Activated B cell treated with CpG ODN at 0.5 μM for 24 hours (primary cell): ENCODE measurements around the gene GGT5. TPM values are rescaled to one million over a fixed set of nuclear protein-coding genes. Genes with fewer than 3 reads are reported as not detected.

Experiments
- ATAC-seq: fragments of 200-7000 bp; cut with Tn5 transposase; one replicate; pipeline ENCODE4 v1.10.0; 2021; ENCODE audit warnings: low read depth, mild to moderate bottlenecking, moderate library complexity
- CTCF ChIA-PET: fragments of 350-600 bp; sonication (Branson Sonifier 250); formaldehyde crosslinking; loops from one replicate; lab custom pipeline; 2021; ENCODE audit warnings: antibody characterized with exemption; lab: Charles Lee
- POLR2A ChIA-PET: fragments of 350-600 bp; sonication (Branson Sonifier 250); formaldehyde crosslinking; loops from one replicate; lab custom pipeline; 2021; ENCODE audit warnings: antibody characterized with exemption; lab: Charles Lee
- DNase-seq: peaks from one replicate; pipeline ENCODE4 v3.0.0; 2022
- H3K27ac Mint-ChIP-seq: one replicate; pipeline ENCODE4 v1.8.0; 2020; ENCODE audit warnings: mixed read lengths
- H3K27me3 Mint-ChIP-seq: one replicate; pipeline ENCODE4 v1.8.0; 2021; ENCODE audit warnings: mixed read lengths
- H3K36me3 Mint-ChIP-seq: one replicate; pipeline ENCODE4 v1.8.0; 2021; ENCODE audit warnings: low read depth, mixed read lengths
- H3K4me1 Mint-ChIP-seq: one replicate; pipeline ENCODE4 v1.8.0; 2021; ENCODE audit warnings: mixed read lengths
- H3K4me3 Mint-ChIP-seq: one replicate; pipeline ENCODE4 v1.8.0; 2020; ENCODE audit warnings: mild to moderate bottlenecking, mixed read lengths
- H3K9me3 Mint-ChIP-seq: one replicate; pipeline ENCODE4 v1.8.0; 2020; ENCODE audit warnings: mixed read lengths
- intact Hi-C: fragments of 100-400 bp; cut with micrococcal nuclease; formaldehyde crosslinking; loops from one replicate; pipeline ENCODE4 v1.15.1; 2024
- total RNA-seq: library from RNA; stranded (reverse); gene quantifications from 2 replicates; pipeline ENCODE4 v1.2.3, GENCODE V29; 2022
- TF ChIP-seq, protein P1 (sequence below): fragments of 200-600 bp; IDR thresholded peaks from one replicate; pipeline ENCODE4 v1.8.0; 2022; ENCODE audit warnings: antibody characterized with exemption, mild to moderate bottlenecking

GGT5 gene
- total RNA-seq, 1 donor from 2014 or later: not detected

DNA sequence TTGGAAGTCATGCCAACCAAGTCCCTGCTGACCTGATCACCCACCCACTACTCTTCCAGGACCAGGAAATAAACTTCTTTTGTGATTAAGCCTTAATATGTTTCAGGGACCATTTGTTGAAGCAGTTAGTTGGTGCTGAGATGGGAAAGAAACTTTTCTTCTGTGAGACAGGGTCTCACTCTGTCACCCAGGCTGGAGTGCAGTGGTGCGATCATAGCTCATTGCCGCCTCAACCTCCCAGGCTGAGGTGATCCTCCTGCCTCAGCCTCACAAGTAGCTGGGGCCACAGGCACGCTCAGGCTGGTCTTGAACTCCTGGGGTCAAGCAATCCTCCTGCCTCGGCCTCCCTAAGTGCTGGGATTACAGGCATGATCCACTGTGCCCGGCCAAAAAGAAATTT lies 53.0 kb downstream of the GGT5 start:
- Mint-ChIP-seq H3K36me3 (no peaks in the 10 kb centered on the region), H3K27me3 (peaks cover 3% of the 10 kb centered on the region), H3K27ac (no peak overlapping the region), H3K9me3 (no peaks in the 10 kb centered on the region), H3K4me3 (no peak overlapping the region), H3K4me1 (no peaks in the 10 kb centered on the region)
- no peak for DNase-seq
- ATAC-seq: no peak
- TF ChIP-seq, protein P1, sequence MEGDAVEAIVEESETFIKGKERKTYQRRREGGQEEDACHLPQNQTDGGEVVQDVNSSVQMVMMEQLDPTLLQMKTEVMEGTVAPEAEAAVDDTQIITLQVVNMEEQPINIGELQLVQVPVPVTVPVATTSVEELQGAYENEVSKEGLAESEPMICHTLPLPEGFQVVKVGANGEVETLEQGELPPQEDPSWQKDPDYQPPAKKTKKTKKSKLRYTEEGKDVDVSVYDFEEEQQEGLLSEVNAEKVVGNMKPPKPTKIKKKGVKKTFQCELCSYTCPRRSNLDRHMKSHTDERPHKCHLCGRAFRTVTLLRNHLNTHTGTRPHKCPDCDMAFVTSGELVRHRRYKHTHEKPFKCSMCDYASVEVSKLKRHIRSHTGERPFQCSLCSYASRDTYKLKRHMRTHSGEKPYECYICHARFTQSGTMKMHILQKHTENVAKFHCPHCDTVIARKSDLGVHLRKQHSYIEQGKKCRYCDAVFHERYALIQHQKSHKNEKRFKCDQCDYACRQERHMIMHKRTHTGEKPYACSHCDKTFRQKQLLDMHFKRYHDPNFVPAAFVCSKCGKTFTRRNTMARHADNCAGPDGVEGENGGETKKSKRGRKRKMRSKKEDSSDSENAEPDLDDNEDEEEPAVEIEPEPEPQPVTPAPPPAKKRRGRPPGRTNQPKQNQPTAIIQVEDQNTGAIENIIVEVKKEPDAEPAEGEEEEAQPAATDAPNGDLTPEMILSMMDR: no peak
- POLR2A ChIA-PET: no interaction called here
- CTCF ChIA-PET: no interaction called here
- intact Hi-C loops: no loop called here

DNA sequence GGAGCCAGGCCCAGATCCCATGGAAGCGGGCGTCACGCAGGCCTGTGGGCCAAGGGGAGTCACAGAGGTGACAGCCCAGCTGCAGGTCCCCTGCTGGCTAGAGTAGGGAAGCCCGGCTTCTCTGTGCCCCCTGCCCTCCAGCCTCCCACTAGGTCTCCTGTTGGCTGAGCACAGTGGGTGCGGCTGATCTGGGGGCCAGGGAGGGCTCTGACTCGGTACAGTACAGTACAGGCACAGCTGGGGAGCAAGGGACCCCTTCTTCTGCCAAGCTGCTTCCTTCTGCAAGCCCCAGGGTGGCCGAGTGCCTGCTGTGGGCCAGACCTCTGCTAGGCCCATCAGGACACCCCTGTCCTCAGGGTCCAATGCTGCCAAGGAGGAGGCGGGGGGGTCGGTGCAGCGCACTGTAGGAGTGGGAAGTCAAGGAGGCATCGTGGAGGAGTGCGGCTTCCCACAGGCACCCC lies 53.5 kb downstream of the GGT5 start:
- Mint-ChIP-seq H3K27me3 (peaks cover 3% of the 10 kb centered on the region), H3K4me3 (no peak overlapping the region), H3K4me1 (no peaks in the 10 kb centered on the region), H3K36me3 (no peaks in the 10 kb centered on the region), H3K27ac (no peak overlapping the region), H3K9me3 (no peaks in the 10 kb centered on the region)
- DNase-seq (peak; percentile 13), ATAC-seq (no peak)
- intact Hi-C loops: no loop called here
- CTCF ChIA-PET: no interaction called here
- POLR2A ChIA-PET: no interaction called here
- TF ChIP-seq, protein P1: no peak

DNA sequence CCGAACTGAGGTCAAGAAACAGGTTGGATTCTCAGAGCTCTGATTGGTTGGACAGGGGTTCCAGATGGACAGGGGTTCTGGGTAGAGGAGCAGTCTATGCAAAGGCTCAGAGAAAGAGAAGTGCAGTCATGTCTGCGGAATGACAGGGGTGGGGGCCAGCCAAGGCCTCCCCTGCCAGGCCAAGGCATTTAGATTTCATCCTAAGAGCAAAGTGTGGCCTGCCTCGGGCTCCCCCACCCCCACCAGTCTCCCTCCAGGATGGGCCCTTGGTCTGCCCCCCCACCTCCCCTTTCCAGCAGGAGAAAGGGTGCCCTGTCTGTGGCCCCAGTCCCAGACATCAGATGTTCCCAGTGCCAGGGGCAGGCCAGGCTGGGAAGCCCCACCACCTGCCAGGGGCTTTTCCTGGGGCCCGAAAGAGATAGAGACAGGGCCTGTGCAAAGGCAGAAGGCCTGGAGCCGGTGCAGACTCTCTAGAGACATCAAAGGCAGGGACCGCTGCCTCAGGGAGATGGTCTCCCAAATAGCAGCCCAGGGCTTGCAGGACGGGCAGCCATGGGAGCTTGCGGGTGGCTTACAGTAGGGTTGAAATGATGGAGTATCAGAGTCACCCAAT lies 54.2 kb downstream of the GGT5 start:
- DNase-seq (no peak), ATAC-seq (no peak)
- Mint-ChIP-seq H3K4me1 (no peaks in the 10 kb centered on the region), H3K27ac (no peak overlapping the region), H3K27me3 (peaks cover 3% of the 10 kb centered on the region), H3K9me3 (no peaks in the 10 kb centered on the region), H3K4me3 (no peak overlapping the region), H3K36me3 (no peaks in the 10 kb centered on the region)
- intact Hi-C loops: no loop called here
- CTCF ChIA-PET: interaction anchor here (0.6 to 1.6 kb wide), 3 partner anchors 40 to 57 kb away, joined by 3 to 9 read pairs (median 5); no protein-coding TSS in a partner anchor
- TF ChIP-seq, protein P1: no peak
- POLR2A ChIA-PET: no interaction called here

DNA sequence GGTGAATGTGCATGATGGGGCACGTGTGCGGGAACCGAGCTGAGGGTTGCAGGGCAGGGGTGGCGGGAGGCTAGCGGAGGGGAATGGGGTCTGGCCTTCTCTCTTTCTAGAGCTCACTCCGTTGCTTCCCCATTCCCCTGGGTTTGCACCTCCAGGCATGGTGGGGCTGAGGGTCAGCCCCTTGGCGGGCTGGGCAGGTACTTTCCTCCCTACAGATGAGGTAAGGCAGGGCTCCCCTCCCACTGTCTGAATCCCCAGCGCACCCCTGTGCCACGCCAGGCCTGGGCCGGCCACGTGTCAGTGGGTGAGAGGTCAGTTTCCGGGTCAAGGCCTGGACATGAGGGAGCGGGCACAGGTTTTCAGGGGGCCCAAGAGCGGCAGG lies 54.7 kb downstream of the GGT5 start:
- Mint-ChIP-seq H3K4me3 (no peak overlapping the region), H3K36me3 (no peaks in the 10 kb centered on the region), H3K27me3 (peaks cover 3% of the 10 kb centered on the region), H3K4me1 (no peaks in the 10 kb centered on the region), H3K9me3 (no peaks in the 10 kb centered on the region), H3K27ac (no peak overlapping the region)
- intact Hi-C loops: no loop called here
- CTCF ChIA-PET: interaction anchor here (0.6 to 1.6 kb wide), 5 partner anchors 41 to 181 kb away, joined by 3 to 9 read pairs (median 3); no protein-coding TSS in a partner anchor
- TF ChIP-seq, protein P1: no peak
- DNase-seq (peak; percentile 10), ATAC-seq (no peak)
- POLR2A ChIA-PET: no interaction called here

DNA sequence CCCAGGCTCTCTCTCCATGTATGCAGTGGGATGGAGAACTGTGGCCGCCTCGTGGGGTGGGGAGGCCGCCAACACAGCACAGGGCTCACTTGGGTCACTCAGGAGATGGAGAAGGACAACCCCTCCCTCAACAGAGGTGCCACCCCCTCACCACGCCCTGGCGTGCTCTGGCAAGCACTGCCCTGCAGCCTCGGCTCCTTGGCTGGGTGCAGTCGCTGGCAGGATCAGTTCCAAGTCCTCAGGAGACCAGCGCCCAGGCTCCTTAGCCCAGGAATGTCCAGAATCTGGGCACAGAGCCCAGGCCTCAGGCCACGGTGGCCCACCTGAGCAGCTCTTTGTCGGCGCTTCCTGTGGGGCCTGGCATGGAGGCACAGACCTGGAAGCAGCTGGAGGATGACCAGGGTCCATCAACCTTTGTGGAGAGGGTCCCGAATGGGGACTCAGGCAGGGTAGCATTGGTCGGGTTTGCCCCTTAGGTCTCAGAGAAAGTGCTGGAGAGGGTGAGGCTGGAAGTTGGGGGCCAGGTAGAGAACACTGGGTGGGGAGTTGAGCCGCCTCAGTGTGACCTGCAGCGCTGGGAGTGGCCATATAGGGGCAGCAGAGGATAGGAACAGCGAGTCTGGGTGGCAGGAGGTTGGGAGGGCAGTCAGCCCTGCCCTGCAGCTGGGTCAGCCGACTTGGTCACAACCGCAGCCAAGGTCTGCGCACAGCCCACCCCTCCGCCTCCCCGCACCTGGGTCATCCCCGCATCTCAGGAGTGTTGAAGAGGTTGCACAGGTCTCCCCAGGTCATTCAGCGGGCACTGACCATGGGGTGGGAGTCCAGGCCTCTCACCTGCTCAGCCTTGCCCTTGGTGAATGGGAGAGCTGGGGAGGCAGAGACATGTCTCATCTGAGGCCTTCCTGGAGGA lies 55.4 kb downstream of the GGT5 start:
- POLR2A ChIA-PET: no interaction called here
- Mint-ChIP-seq H3K4me3 (no peak overlapping the region), H3K27me3 (peaks cover 3% of the 10 kb centered on the region), H3K36me3 (no peaks in the 10 kb centered on the region), H3K4me1 (no peaks in the 10 kb centered on the region), H3K9me3 (no peaks in the 10 kb centered on the region), H3K27ac (no peak overlapping the region)
- peak; percentile 83 for ATAC-seq
- CTCF ChIA-PET: interaction anchor here (0.6 to 1.6 kb wide), 5 partner anchors 41 to 180 kb away, joined by 3 to 9 read pairs (median 3); no protein-coding TSS in a partner anchor
- TF ChIP-seq, protein P1: no peak
- intact Hi-C loops: loop anchor here (5.0 kb wide), 1 partner anchor 58 kb away; the partner anchor contains the start of gene GGT5
- peak; percentile 33 for DNase-seq
